HG03432 (cell line): ENCODE results near the gene HMCN1.

Source experiments
- ATAC-seq: cut with Tn5 transposase; IDR thresholded peaks from one replicate; pipeline ENCODE4 v1.9.1; 2021; ENCODE audit warnings: mild to moderate bottlenecking, moderate library complexity; ENCODE audit not compliant: unreplicated experiment

Gene HMCN1

DNA sequence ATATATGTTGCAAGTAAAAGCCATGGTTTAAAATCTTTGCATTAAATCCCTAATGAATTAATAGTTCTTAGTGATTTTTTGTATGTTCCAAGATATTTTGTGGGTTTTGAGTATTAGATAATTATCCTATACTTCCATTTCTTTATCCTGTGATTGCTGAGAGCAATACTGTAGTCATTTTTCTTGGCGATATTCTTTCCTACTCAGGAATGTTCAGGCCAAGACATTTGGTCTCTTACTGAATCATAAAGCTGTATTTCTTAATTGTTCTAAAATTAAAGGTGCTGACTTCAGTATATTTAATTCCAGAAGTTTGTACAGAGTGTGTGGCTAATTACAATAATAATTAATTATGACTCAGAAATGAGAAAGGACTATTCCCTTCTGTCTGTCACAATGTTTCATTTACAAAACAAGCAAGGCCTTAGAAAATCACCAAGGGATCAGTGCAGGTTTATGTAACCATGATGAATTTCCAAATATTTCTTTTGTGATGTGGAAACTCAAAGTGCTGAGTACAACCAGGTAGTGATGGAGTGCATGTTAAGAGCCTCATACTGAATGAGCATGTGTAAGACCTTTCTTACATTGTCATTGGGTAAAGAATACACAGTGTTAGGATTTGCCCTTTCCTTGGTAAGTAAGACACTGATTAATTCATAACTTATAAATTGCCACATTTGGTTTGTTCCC, 161.2 kb downstream of the HMCN1 start:
- ATAC-seq = no peak

DNA sequence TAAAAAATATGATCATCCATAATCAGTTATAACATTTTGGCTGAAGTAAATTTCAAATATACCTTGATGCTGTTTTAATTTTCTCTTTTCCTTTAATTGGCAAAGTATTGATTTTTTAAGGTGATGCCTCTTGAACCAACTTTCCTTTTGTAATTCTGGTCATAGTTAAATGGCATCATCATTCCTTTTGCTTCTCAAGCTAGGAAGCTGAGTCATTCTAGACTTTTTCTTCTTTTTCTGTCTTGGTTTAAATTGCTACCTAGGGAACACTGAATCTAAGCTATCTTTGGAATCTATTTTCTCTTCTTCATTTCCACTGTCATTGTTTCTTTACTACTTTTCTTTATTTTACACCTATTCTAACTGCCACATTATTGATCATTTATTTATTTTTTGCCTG, 162.7 kb downstream of the HMCN1 start:
- no peak for ATAC-seq

DNA sequence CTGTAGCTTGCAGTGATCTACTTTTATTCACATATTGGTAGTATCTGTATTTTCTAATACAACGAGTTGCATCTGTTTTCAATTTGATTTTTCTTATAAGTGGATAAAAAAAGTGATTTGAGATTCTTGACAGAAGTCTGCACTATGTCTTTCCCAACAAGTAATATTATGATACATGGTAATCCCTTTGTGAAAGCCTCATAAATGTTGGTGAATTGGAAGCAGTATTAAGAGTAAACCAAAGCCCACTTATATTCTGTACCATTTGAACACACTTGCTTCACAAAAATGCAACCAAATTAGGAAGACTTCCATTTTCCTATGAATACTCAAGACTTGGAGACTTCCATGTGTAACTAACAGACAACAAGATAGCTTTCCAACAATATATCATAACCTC, 172.0 kb downstream of the HMCN1 start:
- ATAC-seq = no peak

DNA sequence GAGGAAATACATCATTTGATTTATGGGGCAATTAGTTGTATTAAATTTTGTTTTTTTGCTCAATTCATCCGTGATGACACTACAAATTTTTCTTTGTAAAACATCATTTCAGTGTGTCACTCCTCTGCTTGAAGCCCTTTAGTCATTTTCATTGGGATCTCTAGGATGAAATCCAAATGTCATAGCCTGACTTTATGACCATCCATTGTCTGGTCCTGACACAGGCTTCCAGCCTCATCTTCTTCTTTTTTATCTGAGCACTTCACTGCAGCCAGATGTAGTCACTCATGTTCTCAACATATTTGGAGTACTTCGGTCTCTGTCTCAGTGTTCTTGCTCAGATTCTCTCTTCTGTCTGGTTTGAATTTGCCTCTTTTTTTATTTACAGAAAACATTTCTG, 173.1 kb downstream of the HMCN1 start:
- no peak for ATAC-seq

DNA sequence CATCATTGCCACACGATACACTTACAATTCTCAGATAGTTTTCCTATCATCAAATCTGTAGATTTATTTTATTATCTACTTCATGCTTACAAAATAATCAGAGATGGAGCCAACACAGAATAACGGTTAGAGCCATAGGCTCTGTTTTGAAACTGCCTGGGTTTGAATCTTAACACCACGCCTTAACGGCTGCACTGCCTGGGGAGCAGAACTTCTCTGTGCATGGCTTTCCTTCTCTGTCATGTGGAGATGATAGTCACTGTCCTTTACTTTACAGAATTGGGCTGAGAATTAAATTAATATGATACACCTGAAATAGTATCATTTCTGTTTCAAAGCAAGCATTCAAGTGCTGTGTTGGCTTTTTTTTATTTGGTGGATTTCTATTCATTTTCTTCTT, 177.8 kb downstream of the HMCN1 start:
- no peak for ATAC-seq

DNA sequence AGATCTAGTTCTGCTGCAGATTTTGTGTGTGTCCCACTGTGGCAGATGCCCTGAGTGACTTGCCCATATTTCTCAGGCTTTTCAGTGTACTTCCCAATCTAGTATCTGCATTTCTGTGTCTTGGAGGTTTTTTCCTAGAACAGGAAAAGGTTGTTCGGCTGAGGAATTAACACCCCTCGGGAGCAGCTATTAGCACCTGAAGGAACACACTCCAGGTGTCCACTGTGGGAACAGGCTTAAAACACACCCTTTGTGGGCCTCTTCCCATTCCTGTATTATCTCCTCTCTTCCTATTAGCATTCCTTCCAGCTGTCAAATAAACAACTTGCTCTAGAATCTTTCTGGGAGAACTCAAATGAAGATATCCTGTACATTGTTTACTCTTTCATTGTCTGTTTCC, 178.3 kb downstream of the HMCN1 start:
- ATAC-seq = no peak

DNA sequence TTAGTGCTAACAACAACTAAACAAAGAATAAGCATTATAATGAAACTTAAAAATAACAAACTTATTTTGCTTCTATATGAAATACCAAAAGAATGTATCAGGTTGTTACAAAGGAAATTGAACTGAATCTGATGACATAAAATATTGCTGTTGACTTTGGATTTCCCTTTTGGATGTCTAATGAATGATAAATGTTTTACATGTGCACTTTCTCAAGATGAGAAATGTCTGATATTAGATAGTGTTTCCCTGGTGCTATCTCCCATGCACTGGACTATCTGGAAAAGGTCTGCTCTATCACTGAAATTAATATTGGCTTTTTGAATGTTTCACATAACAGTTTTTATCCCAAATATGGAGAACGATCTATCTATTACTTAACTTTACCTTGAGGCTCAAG, 179.9 kb downstream of the HMCN1 start:
- no peak for ATAC-seq

DNA sequence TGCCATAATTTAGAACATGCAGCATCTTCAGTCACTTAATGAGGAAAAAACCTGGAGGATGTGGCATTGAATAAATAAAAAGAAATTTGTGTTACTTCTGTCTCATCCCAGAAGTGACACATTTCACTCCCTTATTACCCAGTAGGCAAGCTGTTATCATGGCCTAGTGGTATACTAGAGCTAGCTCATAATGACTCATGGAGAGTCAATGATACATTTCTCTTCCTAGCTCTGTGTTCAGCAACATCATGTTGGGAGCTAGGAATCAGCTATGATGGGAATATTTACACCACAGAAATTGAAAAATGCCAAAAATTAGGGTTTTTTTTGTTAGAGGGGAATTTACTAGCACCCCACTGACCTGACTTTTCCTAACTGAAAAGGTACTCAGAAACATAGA, 182.7 kb downstream of the HMCN1 start:
- ATAC-seq = no peak

DNA sequence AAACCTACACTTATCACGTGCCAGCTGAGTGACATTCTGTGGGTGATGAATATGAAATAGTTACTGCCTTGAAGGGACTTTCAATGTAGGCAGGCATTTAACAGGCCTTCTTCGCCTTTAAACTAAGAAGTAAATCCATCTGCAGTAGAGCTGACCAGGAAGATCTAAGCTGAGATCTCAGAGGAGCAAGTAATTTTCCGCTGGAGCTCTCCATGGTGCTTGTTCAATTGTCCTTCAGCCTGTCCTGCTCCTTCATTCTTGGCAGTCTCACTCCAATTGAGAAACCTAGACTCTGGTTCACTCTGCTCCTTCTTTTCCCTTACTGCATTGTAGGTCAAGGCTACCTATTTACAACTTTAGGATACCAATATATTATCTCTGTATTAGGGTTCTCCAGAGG, 183.5 kb downstream of the HMCN1 start:
- ATAC-seq = no peak

DNA sequence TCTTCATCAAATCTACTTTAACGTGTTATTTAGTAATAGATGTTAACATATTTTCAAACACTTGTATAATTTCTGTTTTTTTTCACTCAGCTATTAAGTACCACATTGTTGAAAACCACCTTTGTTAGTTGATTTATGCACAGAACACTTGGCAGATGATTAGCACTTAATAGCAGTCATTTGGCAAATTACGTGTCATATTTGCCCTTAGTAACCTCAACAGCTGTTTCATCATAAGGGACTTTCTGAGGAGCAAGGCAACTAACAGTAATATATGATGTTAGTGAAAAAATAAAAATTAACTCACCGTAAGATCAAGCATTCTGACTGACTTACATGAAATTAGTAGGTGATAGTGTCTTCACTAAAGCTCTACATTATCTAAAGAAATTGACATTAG, 186.4 kb downstream of the HMCN1 start:
- peak; percentile 69 for ATAC-seq

DNA sequence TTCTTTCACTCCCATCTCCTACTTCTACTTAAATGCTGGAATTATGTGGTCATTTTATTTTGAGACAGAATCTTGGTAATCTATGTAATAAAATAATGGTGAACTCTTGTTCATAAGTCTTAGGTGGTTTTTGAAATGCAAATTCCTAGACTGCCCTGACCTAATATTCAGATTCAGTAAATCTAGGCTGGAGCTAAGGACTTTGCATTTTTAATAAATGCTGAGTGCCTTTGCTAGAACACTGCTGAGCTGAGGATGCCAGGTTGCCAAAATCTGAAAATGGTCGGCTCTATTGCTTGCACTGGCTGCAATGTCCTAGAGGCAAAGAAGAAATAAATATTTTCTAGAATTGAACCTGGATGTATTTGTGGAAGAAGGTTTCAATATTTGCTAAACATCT, 187.4 kb downstream of the HMCN1 start:
- no peak for ATAC-seq

DNA sequence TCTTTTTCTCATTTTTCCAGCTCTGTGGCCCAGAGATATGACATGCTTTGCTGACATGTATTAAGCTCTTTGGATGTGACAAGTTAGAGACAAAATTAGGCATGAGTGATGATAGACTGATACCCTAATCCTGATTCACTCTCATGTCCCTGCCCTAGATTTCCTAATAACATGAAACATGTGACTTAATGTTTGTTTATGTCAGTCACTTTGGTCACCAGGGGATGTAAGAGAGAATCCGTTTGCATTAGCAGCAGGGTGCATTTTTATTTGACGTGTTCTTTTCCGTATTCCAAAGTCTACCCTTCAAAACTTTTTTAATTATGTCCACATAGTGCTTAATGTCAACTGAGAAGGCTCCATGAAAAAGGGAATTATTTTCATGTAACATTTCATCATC, 192.4 kb downstream of the HMCN1 start:
- no peak for ATAC-seq

DNA sequence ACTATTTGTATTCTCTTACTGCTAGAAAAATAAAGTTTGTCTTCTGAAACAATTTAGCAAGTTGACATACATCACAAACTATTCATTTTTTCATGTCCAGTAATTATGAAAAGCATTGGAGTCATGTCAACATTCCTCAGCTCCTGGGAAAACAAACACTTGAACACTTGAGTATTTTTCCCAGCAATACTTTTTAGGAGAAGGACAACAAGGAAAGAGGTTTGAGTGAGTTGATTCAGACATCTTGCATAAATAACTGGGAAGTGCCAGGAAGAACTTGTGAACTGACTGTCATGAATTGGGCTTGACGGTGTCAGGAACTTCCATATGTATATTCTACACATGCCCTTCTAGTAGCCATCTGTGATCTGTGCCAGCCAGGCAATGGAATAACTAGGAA, 195.6 kb downstream of the HMCN1 start:
- ATAC-seq = no peak

DNA sequence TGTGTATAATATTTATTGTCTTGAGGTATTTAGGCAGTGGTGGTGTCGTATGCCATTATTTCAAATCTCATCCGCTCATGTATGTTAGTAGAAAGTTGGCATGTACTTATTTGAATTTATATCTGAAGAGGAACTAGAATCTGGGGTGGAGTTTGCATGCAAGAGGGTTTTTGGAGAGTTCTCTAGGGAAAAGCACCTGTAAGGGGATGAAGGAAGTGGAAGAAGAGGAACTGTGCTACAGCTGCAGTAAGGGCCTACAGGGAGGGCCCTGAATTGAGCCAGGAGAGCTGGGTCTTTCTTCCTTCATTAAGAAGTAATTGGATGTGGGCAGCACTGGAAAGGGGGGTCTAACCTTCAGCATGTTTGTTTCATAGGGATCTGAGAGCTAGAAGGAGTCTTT, 197.2 kb downstream of the HMCN1 start:
- ATAC-seq = no peak

DNA sequence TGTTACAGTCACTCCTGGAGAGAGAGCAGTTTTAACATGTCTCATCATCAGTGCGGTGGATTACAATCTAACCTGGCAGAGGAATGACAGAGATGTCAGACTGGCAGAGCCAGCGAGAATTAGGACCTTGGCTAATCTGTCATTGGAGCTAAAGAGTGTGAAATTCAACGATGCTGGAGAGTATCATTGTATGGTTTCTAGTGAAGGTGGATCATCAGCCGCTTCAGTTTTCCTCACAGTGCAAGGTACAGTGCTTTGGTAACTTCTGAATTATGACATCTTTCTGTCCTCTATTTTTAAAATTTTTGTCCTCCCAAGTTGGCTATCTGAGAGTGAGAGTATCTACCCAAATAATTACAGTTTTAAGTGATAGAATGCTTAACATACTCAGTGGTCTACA, 199.4 kb downstream of the HMCN1 start:
- ATAC-seq = no peak

DNA sequence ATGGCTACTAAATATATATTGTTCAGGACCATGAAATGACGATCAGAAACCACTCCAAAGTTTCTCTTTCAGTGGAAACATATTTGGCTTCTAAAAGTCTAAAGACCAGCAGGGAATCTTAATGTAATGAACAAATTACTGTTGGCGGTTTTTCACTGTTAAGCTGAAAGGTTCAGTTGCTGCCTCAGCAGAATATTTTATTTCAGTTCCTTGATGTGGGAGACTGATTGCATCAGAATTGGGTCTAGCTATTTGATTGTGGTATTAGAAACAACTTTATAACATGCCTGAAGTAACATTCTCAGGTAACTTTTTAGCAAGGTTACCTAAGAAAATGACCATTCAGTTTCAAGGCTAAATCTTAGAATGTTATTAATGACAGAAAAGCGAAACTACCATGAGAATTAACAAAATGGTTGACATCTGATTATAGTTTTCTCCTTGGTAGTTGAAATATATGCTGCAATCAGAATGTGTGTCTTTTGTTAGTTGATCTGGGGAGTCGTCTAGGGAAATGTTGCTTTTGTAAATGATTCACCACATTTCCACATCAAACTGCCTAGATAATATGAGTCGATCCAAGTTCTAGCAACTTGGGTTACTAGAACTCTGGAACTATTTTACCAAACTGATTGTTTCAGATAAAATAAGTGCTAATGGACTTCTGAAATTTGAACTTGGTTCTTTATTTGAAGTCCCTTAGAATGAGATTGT, 200.4 kb downstream of the HMCN1 start:
- ATAC-seq = no peak

DNA sequence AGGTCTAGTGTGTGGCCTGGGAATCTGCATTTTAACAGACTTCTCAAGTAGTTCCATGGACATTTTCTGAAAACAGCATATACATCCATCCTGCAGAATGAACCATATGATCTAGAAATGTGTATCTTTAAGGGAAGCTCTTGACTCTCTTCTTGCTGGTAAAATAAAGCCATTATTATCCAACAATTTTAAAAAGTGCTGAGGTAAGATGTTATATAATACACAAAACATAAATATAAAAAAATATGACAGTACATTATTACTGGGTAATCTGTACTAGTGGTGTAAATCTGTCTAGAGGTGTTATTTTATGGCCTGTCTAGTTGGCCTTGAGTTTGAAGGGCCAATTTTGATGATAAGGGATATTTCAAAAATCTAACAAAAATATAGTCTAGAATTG, 201.2 kb downstream of the HMCN1 start:
- no peak for ATAC-seq

DNA sequence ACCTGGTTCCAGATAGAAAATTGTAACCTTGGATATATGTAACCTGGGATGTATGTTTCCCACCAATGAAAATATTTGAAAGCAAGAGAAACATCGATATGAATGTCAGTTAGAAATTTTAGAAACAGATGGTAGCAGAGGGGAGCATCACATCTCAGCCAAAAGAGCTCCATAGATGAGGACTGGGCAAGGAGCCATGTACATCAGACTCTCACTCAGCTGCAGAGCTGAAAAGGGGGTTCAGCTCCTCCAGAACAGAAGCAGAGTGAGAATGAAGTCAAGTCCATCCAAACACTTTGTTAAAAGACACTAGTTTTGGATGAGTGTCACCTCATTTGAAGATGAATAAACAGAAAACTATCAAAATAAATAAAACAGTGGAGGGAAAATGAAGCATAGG, 202.4 kb downstream of the HMCN1 start:
- ATAC-seq = no peak

DNA sequence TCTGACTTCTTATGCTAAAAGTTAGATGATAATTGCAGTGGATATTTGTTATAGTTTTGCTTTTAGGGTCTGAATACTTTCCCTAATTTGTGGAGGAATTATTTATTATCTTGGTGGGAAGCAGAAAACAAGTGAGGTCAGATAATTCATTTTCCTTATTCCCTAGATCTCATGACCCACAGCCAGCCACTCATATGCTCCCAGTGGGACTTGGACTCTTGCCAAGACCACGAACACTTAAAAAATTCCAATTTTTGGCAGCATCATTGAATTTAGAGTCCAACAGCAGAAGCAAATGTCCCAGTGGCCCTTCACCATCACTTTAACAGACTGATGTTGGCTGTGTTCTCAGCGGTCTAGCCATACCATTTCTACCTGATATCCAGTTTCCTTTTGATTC, 204.2 kb downstream of the HMCN1 start:
- ATAC-seq = no peak

DNA sequence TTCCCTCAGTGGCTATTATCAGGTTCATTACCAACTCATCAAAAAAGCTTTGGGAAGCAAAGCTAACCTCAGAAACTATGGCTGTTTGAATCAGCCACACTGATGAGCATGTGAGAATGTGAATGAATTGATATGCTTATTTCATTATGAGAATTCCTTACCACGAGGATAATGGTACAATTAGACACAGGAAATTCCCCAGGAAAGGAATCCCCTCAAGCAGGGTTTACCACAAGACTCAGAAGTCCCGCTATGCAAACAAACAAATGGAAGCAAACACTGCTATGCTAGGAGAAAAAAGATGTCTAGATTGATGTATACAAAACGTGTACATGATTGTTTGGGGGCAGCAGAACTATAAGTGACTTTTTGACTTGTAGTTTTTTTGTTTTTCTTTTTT, 205.0 kb downstream of the HMCN1 start:
- no peak for ATAC-seq

DNA sequence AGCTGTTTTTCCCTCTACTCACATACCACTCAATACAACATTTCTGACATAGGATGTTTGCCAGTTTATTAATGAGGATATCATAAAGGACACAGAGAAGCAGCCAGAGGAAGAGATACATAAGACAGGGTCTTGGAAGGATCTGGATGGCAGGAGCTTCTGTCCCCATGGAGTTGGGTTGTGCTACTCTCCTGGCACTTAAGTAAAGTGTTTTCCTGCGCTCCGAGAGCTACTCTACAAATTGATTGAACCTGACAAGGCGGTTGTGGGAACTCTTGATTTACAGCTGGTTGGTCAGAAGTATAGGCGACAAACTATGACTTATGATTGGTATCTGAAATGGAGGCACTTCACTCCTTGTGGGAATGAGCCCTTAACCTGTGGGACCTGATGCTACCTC, 208.8 kb downstream of the HMCN1 start:
- ATAC-seq = no peak

DNA sequence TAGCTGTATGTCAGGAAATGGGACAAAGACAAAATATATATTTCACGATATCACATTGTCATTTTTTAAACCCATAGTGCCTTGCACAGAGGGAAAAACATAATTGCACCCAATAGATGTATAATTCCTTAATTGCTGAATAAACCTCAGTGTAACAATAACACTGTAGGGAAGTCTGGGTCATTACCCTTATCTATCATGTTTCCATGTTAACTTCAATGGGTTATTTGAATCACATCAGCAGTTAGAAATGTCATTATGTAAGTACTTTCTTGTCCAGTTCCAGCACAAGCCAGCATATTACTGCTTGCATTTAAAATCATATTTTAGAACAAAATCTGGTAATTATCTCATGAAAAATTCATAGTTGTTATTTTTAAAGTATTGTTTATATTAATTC, 222.7 kb downstream of the HMCN1 start:
- no peak for ATAC-seq
